H1 (cell line): ENCODE results near the gene CCDC117. TPM values are rescaled to one million over a fixed set of nuclear protein-coding genes. Genes with fewer than 3 reads are reported as not detected.

Experiments
- CTCF ChIA-PET: fragments of 300-600 bp; sonication (Branson Sonifier 250); formaldehyde crosslinking; loops from one replicate; lab custom pipeline; 2021; ENCODE audit not compliant: partially characterized antibody; lab: Charles Lee
- POLR2A ChIA-PET: fragments of 300-600 bp; sonication (Branson Sonifier 250); formaldehyde crosslinking; loops from one replicate; lab custom pipeline; 2021; ENCODE audit warnings: inconsistent platforms; ENCODE audit not compliant: partially characterized antibody; lab: Charles Lee
- DNase-seq, 2 experiments: peaks; one replicate each; pipeline versions ENCODE4 v3.0.0 to v3.0.0-alpha.2; 2010 to 2022; ENCODE audit warnings: low spot score in 2 of 2, low read depth in 1 of 2, mixed read lengths in 1 of 2
- FAIRE-seq: peaks from 2 replicates; lab custom pipeline; 2011; peaks lifted over from hg19 to GRCh38; lab: Jason Lieb, UNC
- H2AFZ ChIP-seq: 2 replicates; pipeline ENCODE4 v1.8.1; 2012; ENCODE audit warnings: low read length, inconsistent platforms
- H2AK5ac ChIP-seq: 2 replicates; pipeline ENCODE4 v1.6.1; 2013; ENCODE audit warnings: low read depth, low read length
- H2BK120ac ChIP-seq: replicated peaks from 2 replicates; pipeline ENCODE3; 2013; ENCODE audit warnings: low read depth, low read length, inconsistent platforms
- H2BK12ac ChIP-seq: 2 replicates; pipeline ENCODE4 v1.6.1; 2013; ENCODE audit warnings: low read depth, low read length
- H2BK15ac ChIP-seq: 2 replicates; pipeline ENCODE4 v1.6.1; 2013; ENCODE audit warnings: low read length
- H2BK20ac ChIP-seq: 2 replicates; pipeline ENCODE4 v1.6.1; 2013; ENCODE audit warnings: low read length
- H2BK5ac ChIP-seq: 2 replicates; pipeline ENCODE4 v1.6.1; 2013; ENCODE audit warnings: low read depth, low read length
- H3K14ac ChIP-seq: 2 replicates; pipeline ENCODE4 v1.6.1; 2013; ENCODE audit warnings: inconsistent platforms; ENCODE audit not compliant: insufficient read length
- H3K18ac ChIP-seq: 2 replicates; pipeline ENCODE4 v1.6.1; 2013; ENCODE audit warnings: low read length; ENCODE audit errors: extremely low read depth
- H3K23ac ChIP-seq: 2 replicates; pipeline ENCODE4 v1.6.1; 2013; ENCODE audit warnings: inconsistent platforms; ENCODE audit not compliant: insufficient read length
- H3K23me2 ChIP-seq: 2 replicates; pipeline ENCODE4 v1.6.1; 2013; ENCODE audit warnings: low read depth, low read length
- H3K27ac ChIP-seq: 2 replicates; pipeline ENCODE4 v1.6.1; 2011; ENCODE audit warnings: low read depth, low read length, inconsistent platforms
- H3K27me3 ChIP-seq, 4 experiments: replicated peaks in 1 of 4; 1 replicate in 1 of 4; 2 replicates in 3 of 4; pipeline versions ENCODE4 v1.6.1 to v1.8.1; 2011 to 2013; ENCODE audit warnings: low read length in 3 of 4, mild to moderate bottlenecking in 3 of 4, inconsistent platforms in 2 of 4, mixed read lengths in 2 of 4, moderate library complexity in 1 of 4; ENCODE audit not compliant: control insufficient read depth in 3 of 4, insufficient read depth in 3 of 4; ENCODE audit errors: extremely low read depth in 1 of 4
- H3K36me3 ChIP-seq, 4 experiments: 2 replicates each; pipeline versions ENCODE4 v1.6.1 to v1.8.1; 2011 to 2013; ENCODE audit warnings: mild to moderate bottlenecking in 4 of 4, low read length in 3 of 4, moderate library complexity in 2 of 4, control low read depth in 1 of 4, inconsistent platforms in 1 of 4; ENCODE audit not compliant: insufficient read depth in 4 of 4, control insufficient read depth in 2 of 4
- H3K4ac ChIP-seq: replicated peaks from 2 replicates; pipeline ENCODE3; 2013; ENCODE audit warnings: low read length, low read depth, mixed read lengths, inconsistent platforms; ENCODE audit not compliant: insufficient read length
- H3K4me1 ChIP-seq, 4 experiments: replicated peaks in 1 of 4; 1 replicate in 1 of 4; 2 replicates in 3 of 4; pipeline versions ENCODE4 v1.6.1 to v1.8.1; 2011 to 2013; ENCODE audit warnings: low read length in 3 of 4, inconsistent platforms in 2 of 4, mixed read lengths in 1 of 4; ENCODE audit not compliant: insufficient read depth in 4 of 4, control insufficient read depth in 3 of 4
- H3K4me2 ChIP-seq, 2 experiments: 2 replicates each; pipeline versions ENCODE4 v1.6.1 to v1.8.1; 2011 to 2013; ENCODE audit warnings: low read depth in 2 of 2, low read length in 2 of 2, control low read depth in 1 of 2, inconsistent platforms in 1 of 2, mild to moderate bottlenecking in 1 of 2; ENCODE audit not compliant: insufficient read depth in 1 of 2
- H3K4me3 ChIP-seq, 4 experiments: fragments of 200-600, 300-600 bp in 1 of 4; sonication (generic), shearing (Covaris generic), sonication (Bioruptor Twin) in 1 of 4; 2 replicates each; pipeline versions ENCODE4 v1.5.1 to v1.8.1; 2011 to 2016; ENCODE audit warnings: low read length in 4 of 4, low read depth in 3 of 4, control low read depth in 2 of 4, inconsistent platforms in 2 of 4, mild to moderate bottlenecking in 2 of 4, mixed read lengths in 1 of 4, moderate library complexity in 1 of 4; ENCODE audit not compliant: insufficient read depth in 2 of 4; ENCODE audit errors: extremely low read depth in 1 of 4
- H3K56ac ChIP-seq: replicated peaks from 2 replicates; pipeline ENCODE3; 2013; ENCODE audit warnings: low read depth, mild to moderate bottlenecking, mixed read lengths, low read length, inconsistent platforms; ENCODE audit not compliant: insufficient read length
- H3K79me1 ChIP-seq: 2 replicates; pipeline ENCODE4 v1.6.1; 2013; ENCODE audit warnings: low read depth, low read length, control low read depth
- H3K79me2 ChIP-seq, 2 experiments: 2 replicates each; pipeline versions ENCODE4 v1.6.1 to v1.8.1; 2012 to 2013; ENCODE audit warnings: low read length in 2 of 2, mild to moderate bottlenecking in 2 of 2, inconsistent platforms in 1 of 2; ENCODE audit not compliant: insufficient read depth in 2 of 2, control insufficient read depth in 1 of 2
- H3K9ac ChIP-seq, 4 experiments: replicated peaks in 1 of 4; 1 replicate in 1 of 4; 2 replicates in 3 of 4; pipeline versions ENCODE4 v1.6.1 to v1.8.1; 2011 to 2013; ENCODE audit warnings: low read depth in 3 of 4, low read length in 3 of 4, control low read depth in 2 of 4, mild to moderate bottlenecking in 2 of 4, moderate library complexity in 2 of 4, inconsistent platforms in 1 of 4; ENCODE audit errors: extremely low read depth in 1 of 4
- H3K9me3 ChIP-seq, 2 experiments: 2 replicates each; pipeline versions ENCODE4 v1.6.1 to v1.8.1; 2012 to 2013; ENCODE audit warnings: mild to moderate bottlenecking in 2 of 2, moderate library complexity in 2 of 2, control low read depth in 1 of 2, inconsistent platforms in 1 of 2, low read depth in 1 of 2, low read length in 1 of 2, mixed read lengths in 1 of 2; ENCODE audit not compliant: insufficient read depth in 2 of 2
- H4K20me1 ChIP-seq, 2 experiments: replicated peaks in 1 of 2; 2 replicates each; pipeline versions ENCODE3 to v1.8.1; 2011 to 2013; ENCODE audit warnings: inconsistent platforms in 2 of 2, low read length in 2 of 2, mild to moderate bottlenecking in 1 of 2; ENCODE audit not compliant: insufficient read depth in 2 of 2, control insufficient read depth in 1 of 2
- H4K5ac ChIP-seq: 2 replicates; pipeline ENCODE4 v1.6.1; 2013; ENCODE audit warnings: low read length, low read depth, mixed read lengths, inconsistent platforms; ENCODE audit not compliant: insufficient read length
- H4K8ac ChIP-seq: 2 replicates; pipeline ENCODE4 v1.8.0; 2013; ENCODE audit warnings: mild to moderate bottlenecking, moderate library complexity, low read length, inconsistent platforms; ENCODE audit not compliant: insufficient read depth; ENCODE audit errors: extremely low read depth
- H4K91ac ChIP-seq: replicated peaks from 2 replicates; pipeline ENCODE3; 2013; ENCODE audit warnings: low read length, mixed read lengths, inconsistent platforms; ENCODE audit not compliant: insufficient read length
- ASH2L ChIP-seq: fragments of 200-600, 300-600 bp; sonication (generic); IDR thresholded peaks from one replicate; pipeline ENCODE4 v1.7.1; 2017; ENCODE audit warnings: low read length
- ATF3 ChIP-seq: IDR thresholded peaks from 2 replicates; pipeline ENCODE4 v1.6.1; 2011; ENCODE audit warnings: low read depth, mild to moderate bottlenecking, low read length; ENCODE audit not compliant: insufficient read depth
- CEBPB ChIP-seq: IDR thresholded peaks from 2 replicates; pipeline ENCODE4 v1.6.1; 2012; ENCODE audit warnings: low read depth, low read length
- MAFK ChIP-seq: IDR thresholded peaks from 2 replicates; pipeline ENCODE4 v1.6.1; 2012; ENCODE audit warnings: low read depth, mild to moderate bottlenecking, improper control_type of control experiment, low read length
- NANOG ChIP-seq: IDR thresholded peaks from 2 replicates; pipeline ENCODE4 v1.6.1; 2011; ENCODE audit warnings: low read length, low read depth, mild to moderate bottlenecking, inconsistent platforms; ENCODE audit not compliant: insufficient read depth, poor library complexity, severe bottlenecking
- PHF8 ChIP-seq: fragments of 200-600 bp; sonication (generic); conservative IDR thresholded peaks from 2 replicates; pipeline ENCODE4 v1.7.1; 2012; ENCODE audit warnings: low read depth, mild to moderate bottlenecking, inconsistent platforms, low read length, moderate library complexity
- POU5F1 ChIP-seq: IDR thresholded peaks from 2 replicates; pipeline ENCODE4 v1.6.1; 2011; ENCODE audit warnings: low read depth, mild to moderate bottlenecking, low read length, moderate library complexity
- SIX5 ChIP-seq: IDR thresholded peaks from 2 replicates; pipeline ENCODE4 v1.6.1; 2011; ENCODE audit warnings: mild to moderate bottlenecking, low read depth, low read length
- SP2 ChIP-seq: IDR thresholded peaks from 2 replicates; pipeline ENCODE4 v1.6.1; 2012; ENCODE audit warnings: mild to moderate bottlenecking, low read length, inconsistent platforms
- SUZ12 ChIP-seq: fragments of 200-600 bp; sonication (generic); IDR thresholded peaks from 2 replicates; pipeline ENCODE4 v1.6.1; 2012; ENCODE audit warnings: mild to moderate bottlenecking, inconsistent platforms, low read length, moderate library complexity, mixed read lengths
- TAF7 ChIP-seq: optimal IDR thresholded peaks from 2 replicates; pipeline ENCODE3; 2011; ENCODE audit warnings: low read depth, mild to moderate bottlenecking, inconsistent platforms, low read length, moderate library complexity, borderline replicate concordance
- WGBS, 2 experiments: shearing (Covaris generic) in 1 of 2; methylation state at CpG; one replicate each; pipeline versions ENCODE4 v1.1.6 to v1.1.7; 2013 to 2015; ENCODE audit warnings: low lambda C conversion rate in 2 of 2, mixed read lengths in 2 of 2, inconsistent platforms in 1 of 2, low coverage in 1 of 2, missing lambda C conversion rate in 1 of 2; ENCODE audit not compliant: insufficient replicate concordance in 2 of 2, insufficient coverage in 1 of 2, insufficient read length in 1 of 2; ENCODE audit errors: extremely low coverage in 1 of 2, missing lambda C conversion rate in 1 of 2; 5-methylcytosine and 5-hydroxymethylcytosine counted together
- polyA plus RNA-seq, 7 experiments: library from polyadenylated mRNA; depleted of rRNA in 3 of 7; stranded (reverse) in 5 of 7; unstranded in 2 of 7; fragments of >200 nt in 5 of 7; fragments of 200-250 nt in 2 of 7; gene quantifications; 1 replicate in 5 of 7; 2 replicates in 1 of 7; 4 replicates in 1 of 7; pipeline versions ENCODE4 v1.2.1 to v1.2.3, GENCODE V29; 2011 to 2013; ENCODE audit warnings: missing spikeins in 2 of 7, mixed read lengths in 2 of 7
- total RNA-seq: library from RNA; stranded (reverse); fragmentation: NEBNext Ultra II Directional; extraction: Animal tissue kit (Norgen Biotek cat#: 25700); gene quantifications from 2 replicates; pipeline ENCODE4 v1.2.1, GENCODE V29; 2021

Gene CCDC117
- total and polyA plus RNA-seq, 2 of the 8 experiments (the other 6 are each of a cell fraction or from before 2014, with no cell fraction given): 9.1 to 43.1 TPM

DNA sequence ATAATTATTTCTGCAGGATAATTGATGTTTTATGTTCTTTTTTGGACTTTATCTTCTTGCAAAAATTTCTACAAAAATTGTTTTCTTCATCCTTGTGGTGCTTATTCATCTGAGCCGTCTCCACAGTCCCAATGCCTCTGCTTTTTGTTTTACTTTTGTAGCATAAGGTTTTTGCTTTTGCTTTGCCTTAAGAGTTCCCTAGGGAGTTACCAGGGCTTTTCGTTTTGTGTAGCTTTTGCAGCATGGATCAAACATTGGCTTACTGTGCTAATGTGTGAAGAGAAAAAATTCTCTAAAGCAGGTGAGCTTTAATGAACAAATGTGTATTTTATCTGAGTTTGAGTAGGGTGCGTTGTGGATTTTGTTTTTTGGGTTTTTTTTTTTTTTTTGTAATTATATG is 16.1 kb downstream of the CCDC117 start:
- H3K9me3 ChIP-seq: no peaks in the 10 kb centered on the region
- no peak overlapping the region for H2BK5ac ChIP-seq
- H3K23ac ChIP-seq: no peak overlapping the region
- no peak overlapping the region for H3K4ac ChIP-seq
- no peak overlapping the region for H3K14ac ChIP-seq
- no peak overlapping the region for H2BK20ac ChIP-seq
- no peak overlapping the region for H4K91ac ChIP-seq
- H2AFZ ChIP-seq: no peak overlapping the region
- no peak overlapping the region for H2BK120ac ChIP-seq
- FAIRE-seq: no peak
- H4K5ac ChIP-seq: no peak overlapping the region
- TF ChIP-seq NANOG (no peak), POU5F1 (no peak), SUZ12 (no peak), PHF8 (no peak), MAFK (no peak), ASH2L (no peak), CEBPB (no peak), ATF3 (no peak), SP2 (no peak), TAF7 (no peak), SIX5 (no peak)
- no peak overlapping the region for H3K4me2 ChIP-seq
- no peak overlapping the region for H4K8ac ChIP-seq
- H3K27me3 ChIP-seq: no peaks in the 10 kb centered on the region
- H2BK15ac ChIP-seq: no peak overlapping the region
- 92 to 100% methylated on average over 1 to 3 of the region's 3 CpGs for WGBS, 2 experiments
- H3K27ac ChIP-seq: no peak overlapping the region
- no peak overlapping the region for H2AK5ac ChIP-seq
- no peaks in the 10 kb centered on the region for H3K4me1 ChIP-seq
- H3K23me2 ChIP-seq: no peaks in the 10 kb centered on the region
- H3K56ac ChIP-seq: no peak overlapping the region
- no peaks in the 10 kb centered on the region for H3K79me1 ChIP-seq
- CTCF ChIA-PET: interaction anchor here (1.3 to 1.4 kb wide), 2 partner anchors 41 to 252 kb away, joined by 3 to 4 read pairs; no protein-coding TSS in a partner anchor
- POLR2A ChIA-PET: interaction anchor here (0.8 to 8.5 kb wide), 2 partner anchors 10 to 57 kb away, joined by 3 to 100 read pairs; partner anchors contain the start of gene XBP1
- DNase-seq: no peak
- no peak overlapping the region for H2BK12ac ChIP-seq
- H3K36me3 ChIP-seq: peaks cover 13 to 40% (median 29%) of the 10 kb centered on the region in 4 experiments
- no peaks in the 10 kb centered on the region for H3K79me2 ChIP-seq
- H3K18ac ChIP-seq: no peak overlapping the region
- no peak overlapping the region for H3K9ac ChIP-seq
- peaks cover 0 to 4% of the 10 kb centered on the region in 2 experiments for H4K20me1 ChIP-seq
- H3K4me3 ChIP-seq: no peak overlapping the region
